ENCODE results near the gene SMC3.

- TF ChIP-seq, protein P1, sequence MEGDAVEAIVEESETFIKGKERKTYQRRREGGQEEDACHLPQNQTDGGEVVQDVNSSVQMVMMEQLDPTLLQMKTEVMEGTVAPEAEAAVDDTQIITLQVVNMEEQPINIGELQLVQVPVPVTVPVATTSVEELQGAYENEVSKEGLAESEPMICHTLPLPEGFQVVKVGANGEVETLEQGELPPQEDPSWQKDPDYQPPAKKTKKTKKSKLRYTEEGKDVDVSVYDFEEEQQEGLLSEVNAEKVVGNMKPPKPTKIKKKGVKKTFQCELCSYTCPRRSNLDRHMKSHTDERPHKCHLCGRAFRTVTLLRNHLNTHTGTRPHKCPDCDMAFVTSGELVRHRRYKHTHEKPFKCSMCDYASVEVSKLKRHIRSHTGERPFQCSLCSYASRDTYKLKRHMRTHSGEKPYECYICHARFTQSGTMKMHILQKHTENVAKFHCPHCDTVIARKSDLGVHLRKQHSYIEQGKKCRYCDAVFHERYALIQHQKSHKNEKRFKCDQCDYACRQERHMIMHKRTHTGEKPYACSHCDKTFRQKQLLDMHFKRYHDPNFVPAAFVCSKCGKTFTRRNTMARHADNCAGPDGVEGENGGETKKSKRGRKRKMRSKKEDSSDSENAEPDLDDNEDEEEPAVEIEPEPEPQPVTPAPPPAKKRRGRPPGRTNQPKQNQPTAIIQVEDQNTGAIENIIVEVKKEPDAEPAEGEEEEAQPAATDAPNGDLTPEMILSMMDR (IDR thresholded peaks at IDR 0.05): no peak
- TF ChIP-seq POLR2A (IDR thresholded peaks at IDR 0.05): no peak
These were observed 9.5 kb upstream of the SMC3 start for GRCh38 chr10:110558041-110558440.
